B cell (primary cell): ENCODE measurements around the gene CCDC86.

Experiments used
- EZH2 ChIP-seq: IDR thresholded peaks from 2 replicates; pipeline ENCODE4 v1.6.1; 2012; ENCODE audit warnings: borderline replicate concordance, low read depth, mild to moderate bottlenecking, moderate library complexity, low read length; ENCODE audit not compliant: insufficient read depth, poor library complexity, severe bottlenecking
- TF ChIP-seq, protein P1 (sequence below): fragments of 200-600 bp; IDR thresholded peaks from one replicate; pipeline ENCODE4 v1.8.0; 2022; ENCODE audit warnings: antibody characterized with exemption, mild to moderate bottlenecking

GRCh38 chr11:60890696-60891095, 48.8 kb downstream of the CCDC86 start:
- TF ChIP-seq, protein P1, sequence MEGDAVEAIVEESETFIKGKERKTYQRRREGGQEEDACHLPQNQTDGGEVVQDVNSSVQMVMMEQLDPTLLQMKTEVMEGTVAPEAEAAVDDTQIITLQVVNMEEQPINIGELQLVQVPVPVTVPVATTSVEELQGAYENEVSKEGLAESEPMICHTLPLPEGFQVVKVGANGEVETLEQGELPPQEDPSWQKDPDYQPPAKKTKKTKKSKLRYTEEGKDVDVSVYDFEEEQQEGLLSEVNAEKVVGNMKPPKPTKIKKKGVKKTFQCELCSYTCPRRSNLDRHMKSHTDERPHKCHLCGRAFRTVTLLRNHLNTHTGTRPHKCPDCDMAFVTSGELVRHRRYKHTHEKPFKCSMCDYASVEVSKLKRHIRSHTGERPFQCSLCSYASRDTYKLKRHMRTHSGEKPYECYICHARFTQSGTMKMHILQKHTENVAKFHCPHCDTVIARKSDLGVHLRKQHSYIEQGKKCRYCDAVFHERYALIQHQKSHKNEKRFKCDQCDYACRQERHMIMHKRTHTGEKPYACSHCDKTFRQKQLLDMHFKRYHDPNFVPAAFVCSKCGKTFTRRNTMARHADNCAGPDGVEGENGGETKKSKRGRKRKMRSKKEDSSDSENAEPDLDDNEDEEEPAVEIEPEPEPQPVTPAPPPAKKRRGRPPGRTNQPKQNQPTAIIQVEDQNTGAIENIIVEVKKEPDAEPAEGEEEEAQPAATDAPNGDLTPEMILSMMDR, result no peak
- no peak for TF ChIP-seq EZH2
